NCI-H2081 (cell line): ENCODE measurements around the gene CYP1A2.

Experiments
- DNase-seq, 2 experiments: peaks; one replicate each; lab custom pipeline; 2025; lab: John Stamatoyannopoulos, UW

Gene CYP1A2

DNA sequence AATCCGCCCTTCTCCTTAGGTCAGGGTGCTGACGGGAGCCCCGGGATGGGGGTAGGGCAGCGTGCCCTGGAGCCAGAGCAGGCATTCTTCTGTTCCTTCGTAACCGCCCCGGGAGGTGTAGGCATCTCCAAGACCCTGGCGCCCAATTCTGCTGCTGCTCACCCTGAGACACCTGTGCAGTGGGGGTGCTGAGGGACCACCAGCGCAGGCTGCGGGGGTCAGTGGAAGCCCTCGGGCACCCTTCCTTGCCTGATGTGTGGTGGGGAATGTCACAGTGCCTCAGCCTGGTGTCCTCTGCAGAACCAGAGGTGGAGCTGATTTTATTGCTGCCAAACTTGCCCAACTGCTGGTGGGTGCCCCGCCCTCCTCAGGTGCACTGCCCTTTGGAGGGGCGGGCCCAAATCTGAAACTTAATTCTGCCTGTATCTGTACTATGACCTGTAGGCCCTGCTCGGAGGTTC, 40.6 kb downstream of the CYP1A2 start:
- no peak for DNase-seq

DNA sequence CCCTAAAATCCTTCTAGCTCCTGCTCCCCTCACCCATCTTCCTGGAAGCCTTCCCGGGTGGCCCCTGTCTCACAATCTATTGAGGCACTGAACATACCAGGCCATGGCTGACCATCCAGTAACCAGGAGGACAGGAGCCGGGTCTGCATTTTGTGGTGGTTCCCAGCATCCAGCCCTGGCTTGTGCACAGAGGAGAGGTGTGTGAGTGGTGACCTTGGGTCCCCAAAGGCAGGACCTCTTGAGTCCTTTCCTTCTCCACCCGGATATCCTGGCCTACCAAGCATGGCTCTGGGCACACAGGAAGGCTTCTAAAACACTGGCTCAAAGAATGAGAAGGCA, 41.1 kb downstream of the CYP1A2 start:
- no peak for DNase-seq

DNA sequence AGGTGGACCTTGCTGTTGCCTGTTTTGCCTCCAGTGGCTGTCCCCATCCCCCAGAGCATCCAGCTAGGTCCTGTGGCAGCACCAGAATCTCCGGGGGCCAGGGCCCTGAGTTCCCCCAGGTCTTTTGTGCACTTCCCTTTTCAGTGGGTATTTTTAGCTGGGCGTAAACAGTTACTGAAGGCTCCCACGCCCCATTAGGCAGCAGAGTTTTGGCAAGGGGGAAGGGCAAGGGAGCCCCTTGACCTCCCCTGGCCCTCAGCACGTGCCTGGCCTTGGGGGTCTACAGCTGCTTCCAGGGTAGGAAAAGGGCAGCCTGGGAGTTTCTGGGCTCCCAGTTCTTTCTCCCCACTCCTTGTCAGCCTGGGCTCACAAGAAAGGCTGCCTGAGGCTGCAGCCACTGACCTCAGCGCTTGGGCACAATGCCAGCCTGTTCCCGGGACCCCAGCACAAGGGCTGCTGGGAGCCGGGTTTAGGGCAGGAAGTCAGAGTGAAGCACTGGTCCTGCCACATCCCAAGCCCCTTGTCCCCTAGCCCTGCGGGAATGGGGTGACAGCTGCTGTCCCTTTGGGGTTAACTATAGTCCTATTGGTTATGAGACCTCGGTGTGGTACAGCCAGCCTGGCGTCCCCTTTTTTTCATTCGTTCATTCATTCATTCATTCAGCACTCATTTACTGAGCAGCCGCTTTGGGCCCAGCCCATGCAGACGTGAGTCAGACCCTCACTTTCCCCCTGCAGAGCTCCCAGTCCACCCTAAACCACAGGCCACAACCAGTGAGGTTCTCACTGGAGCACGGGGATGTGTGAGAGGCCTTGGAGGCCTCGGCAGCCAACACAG, 41.7 kb downstream of the CYP1A2 start:
- no peak for DNase-seq

- no peak for DNase-seq
These were observed 42.4 kb downstream of the CYP1A2 start for GRCh38 chr15:74791007-74791406.

GRCh38 chr15:74791667-74792066, 43.0 kb downstream of the CYP1A2 start:
- DNase-seq: no peak

GRCh38 chr15:74792227-74793016, 43.8 kb downstream of the CYP1A2 start:
- DNase-seq: no peak

DNA sequence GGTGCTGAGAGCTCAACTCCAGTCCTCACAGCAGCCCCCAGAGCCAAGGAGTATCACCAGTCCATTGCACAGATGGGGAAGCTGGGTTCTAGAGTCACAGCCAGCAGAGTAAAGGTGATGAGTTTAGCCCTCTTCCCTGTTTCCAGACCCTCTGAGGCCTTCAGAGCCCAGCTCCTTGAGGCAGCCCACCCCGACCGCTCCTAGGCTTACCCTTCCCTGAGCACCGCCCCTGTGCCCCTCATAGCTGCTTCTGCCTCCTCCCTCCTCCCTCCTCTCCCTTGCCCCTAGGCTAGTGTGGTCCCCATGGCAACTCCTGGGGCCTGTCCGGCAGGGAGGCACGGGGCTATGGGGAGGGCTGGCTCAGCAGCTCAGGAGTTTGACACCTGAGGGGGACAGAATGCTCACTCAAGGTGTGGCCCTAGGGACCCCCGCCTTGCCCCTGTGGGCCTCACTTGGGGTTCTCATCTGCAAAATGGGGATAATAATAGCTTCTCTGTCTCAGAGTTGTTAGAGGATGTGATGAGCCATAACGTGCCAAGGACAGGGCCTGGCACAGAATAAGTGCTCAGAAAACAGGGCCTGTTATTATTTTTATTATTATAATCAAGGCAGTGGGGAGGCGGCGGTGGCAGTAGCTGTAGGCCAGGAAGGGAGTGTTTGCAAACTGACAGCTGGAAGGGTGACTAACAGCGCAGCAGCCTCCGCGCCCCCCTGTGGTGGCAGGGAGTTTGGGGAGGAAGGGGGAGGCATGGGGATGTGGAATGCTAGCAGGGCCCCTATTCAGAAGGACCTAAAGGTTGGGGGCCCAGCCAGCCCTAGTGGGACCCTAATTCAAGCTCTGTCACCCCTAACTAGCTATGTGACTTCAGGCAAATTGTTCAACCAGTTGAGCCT, 44.7 kb downstream of the CYP1A2 start:
- DNase-seq: no peak

DNA sequence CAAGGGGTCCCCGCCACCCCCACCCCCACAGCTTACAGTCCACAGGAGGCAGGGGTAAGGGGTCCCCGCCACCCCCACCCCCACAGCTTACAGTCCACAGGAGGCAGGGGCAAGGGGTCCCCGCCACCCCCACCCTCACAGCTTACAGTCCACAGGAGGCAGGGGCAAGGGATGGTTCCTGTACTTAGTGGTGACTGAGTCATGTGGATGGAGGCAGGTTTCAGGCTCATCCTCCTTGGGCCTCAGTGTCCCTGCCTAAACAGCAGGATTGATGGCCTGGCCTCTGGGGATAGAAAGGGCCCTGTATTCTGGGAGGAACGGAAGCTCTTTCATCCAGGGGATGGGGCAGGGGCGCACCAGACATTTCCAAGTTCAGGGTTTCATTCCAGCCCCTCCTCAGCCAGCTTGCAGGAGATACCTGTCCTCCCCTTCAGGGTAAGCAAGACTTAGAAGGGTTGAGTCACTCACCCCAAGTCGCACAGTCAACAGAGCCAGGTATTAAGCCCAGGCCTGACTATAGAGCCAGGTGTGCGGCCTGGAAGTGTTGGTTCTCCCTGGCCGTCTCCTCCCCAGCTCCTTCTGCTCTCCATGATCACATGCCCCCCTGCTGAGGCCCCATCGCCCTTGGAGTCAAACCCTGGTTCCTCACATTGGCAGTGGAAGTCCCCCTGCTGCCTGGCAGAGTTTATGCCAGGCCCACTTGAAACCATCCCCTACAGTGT, 45.8 kb downstream of the CYP1A2 start:
- no peak for DNase-seq

DNA sequence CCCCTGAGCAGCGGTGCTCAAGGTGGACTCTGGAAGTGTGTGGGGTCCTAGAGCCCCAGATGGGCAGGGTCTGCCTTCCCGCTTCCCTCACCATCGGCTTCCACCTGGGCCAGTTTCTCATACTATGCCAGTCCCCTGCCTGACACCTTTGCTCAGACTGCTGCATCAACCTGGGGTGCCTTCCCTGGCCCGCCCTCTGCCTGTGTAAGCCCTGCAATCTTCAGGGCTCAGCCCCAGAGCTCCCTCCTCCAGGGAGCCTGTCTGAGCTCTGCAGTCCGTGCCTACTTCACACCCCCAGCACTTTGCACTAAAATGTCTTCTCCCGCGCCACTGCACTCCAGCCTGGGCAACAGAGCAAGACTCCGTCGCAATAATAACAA, 46.3 kb downstream of the CYP1A2 start:
- no peak for DNase-seq

DNA sequence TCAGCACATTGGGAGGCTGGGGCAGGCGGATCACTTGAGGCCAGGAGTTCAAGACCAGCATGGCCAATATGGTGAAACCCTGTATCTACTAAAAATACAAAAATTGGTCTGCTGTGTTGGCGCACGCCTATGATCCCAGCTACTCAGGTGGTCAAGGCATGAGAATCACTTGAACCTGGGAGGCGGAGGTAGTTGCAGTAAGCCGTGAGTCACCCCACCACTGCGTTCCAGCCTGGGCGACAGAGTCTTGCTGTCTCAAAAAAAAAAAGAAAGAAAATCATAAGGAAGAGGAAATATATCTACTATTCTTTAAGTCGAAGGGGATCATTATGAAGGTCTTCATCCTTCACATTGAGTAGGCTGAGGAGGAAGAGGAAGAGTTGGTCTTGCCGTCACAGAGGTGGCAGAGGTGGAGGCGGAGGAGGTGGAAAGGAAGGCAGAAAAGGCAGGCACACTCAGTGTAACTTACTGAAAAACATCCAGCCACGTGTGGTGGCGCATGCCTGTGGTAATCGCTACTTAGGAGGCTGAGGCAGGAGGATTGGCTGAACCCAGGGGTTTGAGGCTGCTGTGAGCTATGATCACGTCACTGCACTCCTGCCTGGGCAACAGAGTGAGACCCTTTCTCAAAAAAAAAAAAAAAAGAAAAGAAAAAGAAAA, 47.5 kb downstream of the CYP1A2 start:
- DNase-seq: no peak

DNA sequence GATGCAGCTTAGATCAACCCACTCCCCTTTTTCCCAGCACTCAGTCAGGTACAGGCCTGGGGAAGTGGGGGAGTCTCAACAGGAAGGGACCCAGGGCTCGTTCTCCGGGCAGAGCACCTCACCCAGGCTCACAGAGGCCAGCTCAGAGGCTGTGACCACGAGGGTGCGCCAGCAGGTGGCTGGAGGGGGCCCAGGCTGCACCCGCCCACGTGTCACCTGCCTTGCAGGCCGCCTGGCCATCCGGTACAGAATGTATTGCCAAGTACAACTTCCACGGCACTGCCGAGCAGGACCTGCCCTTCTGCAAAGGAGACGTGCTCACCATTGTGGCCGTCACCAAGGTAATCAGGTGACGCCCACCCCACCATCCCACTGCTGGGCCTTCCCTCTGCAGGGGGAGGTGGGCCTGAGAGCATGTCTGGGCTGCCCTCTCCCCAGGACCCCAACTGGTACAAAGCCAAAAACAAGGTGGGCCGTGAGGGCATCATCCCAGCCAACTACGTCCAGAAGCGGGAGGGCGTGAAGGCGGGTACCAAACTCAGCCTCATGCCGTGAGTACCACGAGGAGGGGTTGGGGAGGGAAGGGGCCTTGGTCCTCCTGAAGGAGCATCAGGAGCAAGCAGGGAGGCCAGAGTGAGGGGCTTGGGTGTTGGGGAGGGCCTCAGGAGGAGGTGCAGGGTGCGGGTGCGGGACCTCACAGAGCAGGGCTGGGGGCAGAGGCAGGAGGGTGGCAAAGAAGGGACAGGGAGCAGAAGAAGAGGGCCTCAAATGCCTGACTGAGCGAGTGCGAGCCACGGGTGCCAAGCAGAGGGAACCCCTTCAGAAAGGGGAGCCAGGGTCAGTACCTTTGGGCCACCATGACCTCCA, 50.0 kb downstream of the CYP1A2 start:
- DNase-seq: no peak

DNA sequence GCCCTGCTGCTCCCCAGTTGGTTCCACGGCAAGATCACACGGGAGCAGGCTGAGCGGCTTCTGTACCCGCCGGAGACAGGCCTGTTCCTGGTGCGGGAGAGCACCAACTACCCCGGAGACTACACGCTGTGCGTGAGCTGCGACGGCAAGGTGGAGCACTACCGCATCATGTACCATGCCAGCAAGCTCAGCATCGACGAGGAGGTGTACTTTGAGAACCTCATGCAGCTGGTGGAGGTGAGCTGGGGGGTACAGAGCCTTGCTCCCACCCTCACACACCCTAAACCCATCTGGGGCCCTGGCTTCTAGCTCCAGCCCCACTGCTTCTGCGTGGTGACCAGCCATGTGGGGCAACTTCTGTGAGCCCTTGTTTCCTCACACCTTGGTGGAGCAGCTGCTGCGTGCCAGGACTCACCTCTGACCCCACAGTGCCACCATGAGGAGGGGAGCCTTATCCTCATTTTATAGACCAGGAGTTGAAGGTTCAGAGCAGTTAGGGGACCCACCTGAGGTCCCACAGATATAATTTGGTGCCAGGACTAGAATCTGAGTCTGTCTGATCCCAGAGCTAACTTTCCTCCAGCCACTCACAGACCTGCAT, 50.7 kb downstream of the CYP1A2 start:
- no peak for DNase-seq

- DNase-seq: peak; percentile 57 to 60
These were observed 51.4 kb downstream of the CYP1A2 start for GRCh38 chr15:74799856-74800558.

DNA sequence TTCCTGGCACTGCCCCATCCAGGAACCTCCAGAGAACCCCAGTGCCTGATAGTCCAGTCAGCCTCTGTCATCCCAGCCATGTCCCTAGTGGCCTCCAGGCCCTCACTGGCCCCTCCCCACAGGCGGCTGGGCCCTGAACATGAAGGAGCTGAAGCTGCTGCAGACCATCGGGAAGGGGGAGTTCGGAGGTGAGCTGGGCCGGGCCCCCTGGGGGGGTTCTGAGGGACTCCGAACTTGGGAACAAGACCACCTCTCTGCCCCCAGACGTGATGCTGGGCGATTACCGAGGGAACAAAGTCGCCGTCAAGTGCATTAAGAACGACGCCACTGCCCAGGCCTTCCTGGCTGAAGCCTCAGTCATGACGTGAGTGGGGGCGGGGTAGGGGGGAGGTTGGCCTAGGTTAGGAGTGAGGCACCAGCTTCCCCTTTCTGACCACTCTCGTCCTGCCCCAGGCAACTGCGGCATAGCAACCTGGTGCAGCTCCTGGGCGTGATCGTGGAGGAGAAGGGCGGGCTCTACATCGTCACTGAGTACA, 52.0 kb downstream of the CYP1A2 start:
- no peak for DNase-seq

- DNase-seq: no peak
These were observed 52.8 kb downstream of the CYP1A2 start for GRCh38 chr15:74801311-74801997.

DNA sequence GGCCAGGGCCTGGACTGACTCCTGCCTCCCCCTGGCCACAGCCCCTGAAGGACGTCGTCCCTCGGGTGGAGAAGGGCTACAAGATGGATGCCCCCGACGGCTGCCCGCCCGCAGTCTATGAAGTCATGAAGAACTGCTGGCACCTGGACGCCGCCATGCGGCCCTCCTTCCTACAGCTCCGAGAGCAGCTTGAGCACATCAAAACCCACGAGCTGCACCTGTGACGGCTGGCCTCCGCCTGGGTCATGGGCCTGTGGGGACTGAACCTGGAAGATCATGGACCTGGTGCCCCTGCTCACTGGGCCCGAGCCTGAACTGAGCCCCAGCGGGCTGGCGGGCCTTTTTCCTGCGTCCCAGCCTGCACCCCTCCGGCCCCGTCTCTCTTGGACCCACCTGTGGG, 53.6 kb downstream of the CYP1A2 start:
- no peak for DNase-seq

- no peak for DNase-seq
These were observed 54.3 kb downstream of the CYP1A2 start for GRCh38 chr15:74802862-74803447.

- no peak for DNase-seq
These were observed 56.3 kb downstream of the CYP1A2 start for GRCh38 chr15:74804935-74805334.
